GM12878 (cell line): ENCODE data around the gene C1R. TPM values are rescaled to one million over a fixed set of nuclear protein-coding genes. Genes with fewer than 3 reads are reported as not detected.

Experiments
- ATAC-seq: fragments of 200-7000 bp; cut with Tn5 transposase; 3 replicates; pipeline ENCODE4 v1.9.1; 2020; ENCODE audit warnings: mild to moderate bottlenecking, moderate library complexity
- BruUV-seq: library from RNA; stranded (reverse); fragments of 400-500 nt; replicated peaks from 2 replicates; lab custom pipeline; 2021; lab: Mats Ljungman, UMichigan
- CTCF ChIA-PET: fragments of 300-600 bp; sonication (Branson Sonifier 250); formaldehyde crosslinking; extraction: SDS; loops from one replicate; lab custom pipeline; 2021; ENCODE audit warnings: inconsistent platforms; lab: Yijun Ruan, JAX
- POLR2A ChIA-PET: fragments of 350-600 bp; formaldehyde crosslinking; extraction: SDS; loops from one replicate; lab custom pipeline; 2021; ENCODE audit warnings: inconsistent platforms; lab: Charles Lee
- RAD21 ChIA-PET: fragments of 300-600 bp; sonication (Branson Sonifier 250); formaldehyde crosslinking; loops from one replicate; lab custom pipeline; 2023; ENCODE audit warnings: antibody characterized with exemption; ENCODE audit not compliant: unreplicated experiment; lab: Charles Lee
- SMC1A ChIA-PET: fragments of 300-600 bp; sonication (Branson Sonifier 250); formaldehyde crosslinking; loops from one replicate; lab custom pipeline; 2023; ENCODE audit not compliant: unreplicated experiment, uncharacterized antibody; lab: Charles Lee
- DNase-seq: peaks from one replicate; pipeline ENCODE4 v3.0.0-alpha.2; 2011; ENCODE audit warnings: low read depth, low spot score
- FAIRE-seq: peaks from 3 replicates; lab custom pipeline; 2011; peaks lifted over from hg19 to GRCh38; lab: Jason Lieb, UNC
- H2AFZ ChIP-seq: 2 replicates; pipeline ENCODE4 v1.6.0; 2011; ENCODE audit warnings: low read depth, low read length, control low read depth; ENCODE audit not compliant: control insufficient read depth
- H3K27ac ChIP-seq: 2 replicates; pipeline ENCODE4 v1.5.1; 2011; ENCODE audit warnings: control low read depth; ENCODE audit not compliant: control insufficient read depth, insufficient read depth
- H3K27me3 ChIP-seq, 2 experiments: replicated peaks in 1 of 2; 2 replicates each; pipeline versions ENCODE4 v1.6.0 to v1.6.1; 2011; ENCODE audit warnings: low read length in 1 of 2; ENCODE audit not compliant: control insufficient read depth in 2 of 2, insufficient read depth in 2 of 2
- H3K36me3 ChIP-seq, 2 experiments: 2 replicates each; pipeline ENCODE4 v1.5.1; 2011; ENCODE audit warnings: low read length in 1 of 2; ENCODE audit not compliant: control insufficient read depth in 2 of 2, insufficient read depth in 2 of 2
- H3K4me1 ChIP-seq: 2 replicates; pipeline ENCODE4 v1.6.1; 2011; ENCODE audit warnings: mild to moderate bottlenecking, low read length, moderate library complexity, mixed read lengths; ENCODE audit not compliant: control insufficient read depth, insufficient read depth
- H3K4me2 ChIP-seq: 2 replicates; pipeline ENCODE4 v1.6.0; 2011; ENCODE audit warnings: control low read depth; ENCODE audit not compliant: control insufficient read depth, insufficient read depth
- H3K4me3 ChIP-seq: fragments of 200-600 bp; sonication (generic); 2 replicates; pipeline ENCODE4 v1.5.1; 2016
- H3K79me2 ChIP-seq: 2 replicates; pipeline ENCODE4 v1.6.0; 2011; ENCODE audit warnings: low read length; ENCODE audit not compliant: control insufficient read depth, insufficient read depth
- H3K9ac ChIP-seq: 2 replicates; pipeline ENCODE4 v1.8.0; 2011; ENCODE audit warnings: low read length, control low read depth, mixed read lengths; ENCODE audit not compliant: control insufficient read depth, insufficient read depth
- H3K9me3 ChIP-seq: replicated peaks from 3 replicates; pipeline ENCODE4 v1.5.1; 2011; ENCODE audit warnings: mild to moderate bottlenecking, low read length; ENCODE audit not compliant: control insufficient read depth, insufficient read depth
- H4K20me1 ChIP-seq: 2 replicates; pipeline ENCODE4 v1.6.0; 2011; ENCODE audit not compliant: control insufficient read depth, insufficient read depth
- EED ChIP-seq: sonication (generic); IDR thresholded peaks from 2 replicates; pipeline ENCODE4 v1.6.1; 2016; ENCODE audit warnings: antibody characterized with exemption, low read depth
- FOXK2 ChIP-seq: fragments of 450-650 bp; IDR thresholded peaks from 2 replicates; pipeline ENCODE4 v1.6.1; 2017; ENCODE audit warnings: mild to moderate bottlenecking, moderate library complexity
- FOXM1 ChIP-seq: IDR thresholded peaks from 2 replicates; pipeline ENCODE4 v1.6.1; 2012; ENCODE audit warnings: low read depth, mild to moderate bottlenecking, inconsistent platforms, low read length, moderate library complexity
- GATAD2B ChIP-seq: fragments of 450-650 bp; conservative IDR thresholded peaks from 2 replicates; pipeline ENCODE4 v1.6.1; 2017; ENCODE audit warnings: low read depth, mild to moderate bottlenecking, moderate library complexity
- HDAC2 ChIP-seq: fragments of 200-600 bp; sonication (generic); IDR thresholded peaks from 2 replicates; pipeline ENCODE4 v1.6.1; 2017
- HDAC6 ChIP-seq: fragments of 200-600 bp; sonication (generic); IDR thresholded peaks from one replicate; pipeline ENCODE4 v1.8.0; 2017; ENCODE audit warnings: antibody characterized with exemption; ENCODE audit not compliant: unreplicated experiment
- IKZF2 ChIP-seq, 2 experiments: fragments of 450-650 bp; IDR thresholded peaks; 2 replicates each; pipeline ENCODE4 v1.6.1; 2017; ENCODE audit warnings: mild to moderate bottlenecking in 2 of 2, moderate library complexity in 2 of 2
- MEF2A ChIP-seq: IDR thresholded peaks from 2 replicates; pipeline ENCODE4 v1.6.1; 2011; ENCODE audit warnings: low read depth, mild to moderate bottlenecking, low read length, moderate library complexity; ENCODE audit not compliant: insufficient read depth
- MTA3 ChIP-seq: IDR thresholded peaks from 2 replicates; pipeline ENCODE4 v1.6.1; 2012; ENCODE audit warnings: low read length, inconsistent platforms, borderline replicate concordance
- NFYB ChIP-seq: IDR thresholded peaks from 2 replicates; pipeline ENCODE4 v1.6.1; 2011; ENCODE audit warnings: low read depth, mild to moderate bottlenecking, low read length, improper control_type of control experiment, moderate library complexity; ENCODE audit not compliant: insufficient read depth
- POLR2A ChIP-seq: IDR thresholded peaks from 2 replicates; pipeline ENCODE4 v1.6.1; 2011; ENCODE audit warnings: low read depth, mild to moderate bottlenecking, low read length
- RELA ChIP-seq: fragments of 450-650 bp; IDR thresholded peaks from 2 replicates; pipeline ENCODE4 v1.8.0; 2014; ENCODE audit warnings: borderline replicate concordance; ENCODE audit not compliant: partially characterized antibody
- SMC3 ChIP-seq: IDR thresholded peaks from 2 replicates; pipeline ENCODE4 v1.6.1; 2011; ENCODE audit warnings: low read length, improper control_type of control experiment, borderline replicate concordance
- WRNIP1 ChIP-seq: IDR thresholded peaks from 2 replicates; pipeline ENCODE4 v1.6.1; 2011; ENCODE audit warnings: low read depth, low read length, improper control_type of control experiment, borderline replicate concordance
- ZBED1 ChIP-seq: IDR thresholded peaks from 2 replicates; pipeline ENCODE4 v1.6.1; 2016; ENCODE audit warnings: borderline replicate concordance
- ZNF217 ChIP-seq: fragments of 450-650 bp; IDR thresholded peaks from 2 replicates; pipeline ENCODE4 v1.6.1; 2017; ENCODE audit warnings: antibody characterized with exemption, mild to moderate bottlenecking
- WGBS: methylation state at CpG from one replicate; pipeline ENCODE4 v1.1.6; 2016; ENCODE audit warnings: low lambda C conversion rate; ENCODE audit not compliant: insufficient replicate concordance, insufficient coverage; ENCODE audit errors: missing lambda C conversion rate; 5-methylcytosine and 5-hydroxymethylcytosine counted together
- in situ Hi-C: fragments of 300-500 bp; cut with MboI; formaldehyde crosslinking; loops from 9 replicates; pipeline ENCODE4 v1.14.3; 2018; ENCODE audit warnings: mixed read lengths
- intact Hi-C: fragments of 100-400 bp; cut with micrococcal nuclease; formaldehyde crosslinking; loops from one replicate; pipeline ENCODE4 v1.14.2; 2022; ENCODE audit not compliant: unreplicated experiment
- polyA plus RNA-seq, 11 experiments: library from polyadenylated mRNA; depleted of rRNA in 4 of 11; unstranded in 6 of 11; stranded (reverse) in 5 of 11; fragments of >200 nt; fragmentation: Nextera tagmentation in 4 of 11; fragmentation: Illumina TruSeq in 1 of 11; extraction: Ambion mirVana in 4 of 11; extraction: Trizol in 1 of 11; gene quantifications; 1 replicate in 1 of 11; 2 replicates in 10 of 11; pipeline versions ENCODE4 v1.2.1 to v1.2.3, GENCODE V29; 2011 to 2016; ENCODE audit warnings: inconsistent platforms in 2 of 11, missing spikeins in 2 of 11, low read depth in 1 of 11
- total RNA-seq, 4 experiments: library from RNA; depleted of rRNA in 3 of 4; stranded (reverse); fragments of >200 nt in 3 of 4; fragmentation: Illumina TruSeq in 1 of 4; extraction: Trizol in 1 of 4; gene quantifications; 2 replicates each; pipeline versions ENCODE4 v1.2.1 to v1.2.3, GENCODE V29; 2013 to 2021
- TF ChIP-seq, protein P1 (sequence below): IDR thresholded peaks from 2 replicates; pipeline ENCODE4 v1.6.1; 2011; ENCODE audit warnings: borderline replicate concordance, low read depth, mild to moderate bottlenecking, moderate library complexity, mixed read lengths, low read length; ENCODE audit not compliant: insufficient read depth; ENCODE audit errors: extremely low read length
- TF ChIP-seq, protein P2 (sequence below), 3 experiments: IDR thresholded peaks in 2 of 3; conservative IDR thresholded peaks in 1 of 3; 2 replicates each; pipeline ENCODE4 v1.5.1; 2011; ENCODE audit warnings: low read depth in 3 of 3, low read length in 3 of 3, mild to moderate bottlenecking in 3 of 3, control low read depth in 2 of 3, moderate library complexity in 2 of 3, inconsistent platforms in 1 of 3, mixed read lengths in 1 of 3; ENCODE audit not compliant: control insufficient read depth in 2 of 3, insufficient read depth in 1 of 3; ENCODE audit errors: extremely low read depth in 1 of 3

C1R gene
- total and polyA plus RNA-seq, 10 of the 15 experiments (the other 5 are each of a cell fraction or from before 2014, with no cell fraction given) = 0.31 to 1.9 (median 0.96) TPM; not detected in 1

DNA sequence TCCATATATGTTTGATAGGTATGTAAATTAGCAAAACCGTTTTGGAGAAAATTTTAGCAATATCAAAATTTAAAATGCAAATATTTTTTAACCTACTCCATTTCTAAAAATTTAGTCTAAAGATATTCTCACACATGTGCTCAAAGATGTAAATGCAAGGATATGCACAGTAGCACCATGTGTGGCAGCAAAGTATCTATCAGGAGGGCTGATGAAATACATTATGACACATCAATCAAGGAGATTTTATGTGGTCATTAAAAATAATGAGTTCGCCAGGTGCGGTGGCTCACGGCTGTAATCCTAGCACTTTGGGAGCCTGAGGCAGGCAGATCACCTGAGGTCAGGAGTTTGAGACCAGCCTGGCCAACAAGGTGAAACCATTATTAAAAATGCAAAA lies 8.0 kb upstream of the C1R start:
- ChIA-PET SMC1A (no interaction called here), RAD21 (no interaction called here), POLR2A (no interaction called here), CTCF (interaction anchor here (1.0 kb wide), 1 partner anchor 7 kb away, joined by 5 read pairs; no protein-coding TSS in a partner anchor)
- FAIRE-seq (no peak), DNase-seq (no peak), ATAC-seq (no peak)
- 0 out of 4 replicates have a peak, but pooled peaks cover 0 to 3% of the 10 kb centered on the region in 2 experiments for H3K36me3 ChIP-seq
- WGBS = 80% methylated on average over 4 of the region's 4 CpGs
- no peak overlapping the region for H3K4me3 ChIP-seq
- no peak for TF ChIP-seq GATAD2B
- no peak for TF ChIP-seq EED
- no peak for TF ChIP-seq MTA3
- no peak for TF ChIP-seq NFYB
- no peak for TF ChIP-seq SMC3
- TF ChIP-seq, protein P1, sequence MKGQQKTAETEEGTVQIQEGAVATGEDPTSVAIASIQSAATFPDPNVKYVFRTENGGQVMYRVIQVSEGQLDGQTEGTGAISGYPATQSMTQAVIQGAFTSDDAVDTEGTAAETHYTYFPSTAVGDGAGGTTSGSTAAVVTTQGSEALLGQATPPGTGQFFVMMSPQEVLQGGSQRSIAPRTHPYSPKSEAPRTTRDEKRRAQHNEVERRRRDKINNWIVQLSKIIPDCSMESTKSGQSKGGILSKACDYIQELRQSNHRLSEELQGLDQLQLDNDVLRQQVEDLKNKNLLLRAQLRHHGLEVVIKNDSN = no peak
- TF ChIP-seq, protein P2, sequence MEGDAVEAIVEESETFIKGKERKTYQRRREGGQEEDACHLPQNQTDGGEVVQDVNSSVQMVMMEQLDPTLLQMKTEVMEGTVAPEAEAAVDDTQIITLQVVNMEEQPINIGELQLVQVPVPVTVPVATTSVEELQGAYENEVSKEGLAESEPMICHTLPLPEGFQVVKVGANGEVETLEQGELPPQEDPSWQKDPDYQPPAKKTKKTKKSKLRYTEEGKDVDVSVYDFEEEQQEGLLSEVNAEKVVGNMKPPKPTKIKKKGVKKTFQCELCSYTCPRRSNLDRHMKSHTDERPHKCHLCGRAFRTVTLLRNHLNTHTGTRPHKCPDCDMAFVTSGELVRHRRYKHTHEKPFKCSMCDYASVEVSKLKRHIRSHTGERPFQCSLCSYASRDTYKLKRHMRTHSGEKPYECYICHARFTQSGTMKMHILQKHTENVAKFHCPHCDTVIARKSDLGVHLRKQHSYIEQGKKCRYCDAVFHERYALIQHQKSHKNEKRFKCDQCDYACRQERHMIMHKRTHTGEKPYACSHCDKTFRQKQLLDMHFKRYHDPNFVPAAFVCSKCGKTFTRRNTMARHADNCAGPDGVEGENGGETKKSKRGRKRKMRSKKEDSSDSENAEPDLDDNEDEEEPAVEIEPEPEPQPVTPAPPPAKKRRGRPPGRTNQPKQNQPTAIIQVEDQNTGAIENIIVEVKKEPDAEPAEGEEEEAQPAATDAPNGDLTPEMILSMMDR (IDR thresholded peaks at IDR 0.05 in 2 of 3, conservative IDR thresholded peaks at IDR 0.05 in 1 of 3; ENCODE audit: control insufficient read depth in 2 of 3, extremely low read depth in 1 of 3, insufficient read depth in 1 of 3, low read depth in 3 of 3, low read length in 3 of 3) = no peak
- TF ChIP-seq FOXM1 = no peak
- no peak for TF ChIP-seq IKZF2 (IDR thresholded peaks at IDR 0.05)
- TF ChIP-seq ZBED1 = no peak
- TF ChIP-seq HDAC2 = no peak
- TF ChIP-seq FOXK2 = no peak
- TF ChIP-seq MEF2A = no peak
- TF ChIP-seq POLR2A = no peak
- TF ChIP-seq HDAC6 = no peak
- TF ChIP-seq WRNIP1 = no peak
- TF ChIP-seq ZNF217 = no peak
- no peak for TF ChIP-seq RELA
- H2AFZ ChIP-seq = no peak overlapping the region
- no peaks in the 10 kb centered on the region for H3K4me1 ChIP-seq
- H3K9me3 ChIP-seq = no peaks in the 10 kb centered on the region
- in situ Hi-C loops (no loop called here), intact Hi-C loops (no loop called here)
- no peak overlapping the region for H3K27ac ChIP-seq
- no peaks in the 10 kb centered on the region for H3K79me2 ChIP-seq
- BruUV-seq = no TSS peak
- no peak overlapping the region for H3K9ac ChIP-seq
- no peak overlapping the region for H3K4me2 ChIP-seq
- H3K27me3 ChIP-seq = no peaks in the 10 kb centered on the region
- no peaks in the 10 kb centered on the region for H4K20me1 ChIP-seq
